GM12873 (cell line): ENCODE results near the gene NKG7.

ENCODE experiments used
- CTCF ChIP-seq: IDR thresholded peaks from 2 replicates; pipeline ENCODE4 v1.5.1; 2012; ENCODE audit warnings: low read depth, mild to moderate bottlenecking, moderate library complexity, low read length, control low read depth; ENCODE audit not compliant: insufficient read depth; ENCODE audit errors: missing control alignments

NKG7 gene, protein sequence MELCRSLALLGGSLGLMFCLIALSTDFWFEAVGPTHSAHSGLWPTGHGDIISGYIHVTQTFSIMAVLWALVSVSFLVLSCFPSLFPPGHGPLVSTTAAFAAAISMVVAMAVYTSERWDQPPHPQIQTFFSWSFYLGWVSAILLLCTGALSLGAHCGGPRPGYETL

DNA sequence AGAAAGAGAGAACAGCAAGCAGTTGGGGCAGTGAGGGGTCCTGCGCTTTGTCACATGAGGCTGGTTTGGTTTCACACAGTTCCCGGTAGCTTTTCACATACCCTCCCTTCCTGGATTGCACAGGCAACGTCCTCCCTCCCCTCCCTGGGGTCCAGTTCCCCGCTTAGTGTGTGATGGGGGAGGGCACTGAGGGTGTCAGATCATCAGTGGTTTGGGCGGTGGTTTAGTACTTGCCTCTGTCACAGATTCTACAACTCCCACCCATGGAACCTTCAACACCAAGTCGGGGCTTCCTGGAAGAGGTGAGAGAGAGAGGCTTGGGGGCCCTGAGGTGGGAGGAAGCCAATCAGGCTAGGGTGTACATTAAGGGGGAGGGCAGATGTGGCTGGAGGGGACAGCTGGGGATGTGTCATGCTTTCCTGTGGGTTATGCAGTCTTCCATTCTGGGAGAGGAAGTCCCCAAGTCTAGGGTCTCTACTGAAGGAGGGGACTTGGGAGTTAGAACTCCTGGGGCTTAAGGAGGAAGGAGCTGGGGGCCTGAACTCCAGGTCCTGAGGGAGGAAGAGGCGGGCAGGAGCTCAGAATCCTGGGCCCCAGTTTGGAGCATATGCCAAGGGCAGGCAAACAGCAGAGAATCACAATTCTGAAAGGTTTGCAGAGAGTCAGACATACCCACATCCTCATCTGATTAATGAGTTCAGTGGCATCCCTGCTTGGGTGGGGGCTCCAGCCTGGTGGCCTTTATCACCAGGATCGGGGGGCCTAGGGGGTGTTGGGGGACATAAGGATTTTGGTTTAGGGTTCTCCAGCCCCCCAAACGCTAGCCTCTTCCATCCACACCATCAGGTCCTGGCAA lies at the start of gene NKG7:
TSS of gene NKG7 (minus strand) at position 6 of the 856 bp plus-strand sequence. CDS start 119 bp downstream, outside the sequence.
- no peak for TF ChIP-seq CTCF

GRCh38 chr19:51422053-51422448 lies 49.6 kb upstream of the NKG7 start:
- TF ChIP-seq CTCF: peak; percentile 100

GRCh38 chr19:51421229-51422052 lies 49.0 kb upstream of the NKG7 start:
- no peak for TF ChIP-seq CTCF

DNA sequence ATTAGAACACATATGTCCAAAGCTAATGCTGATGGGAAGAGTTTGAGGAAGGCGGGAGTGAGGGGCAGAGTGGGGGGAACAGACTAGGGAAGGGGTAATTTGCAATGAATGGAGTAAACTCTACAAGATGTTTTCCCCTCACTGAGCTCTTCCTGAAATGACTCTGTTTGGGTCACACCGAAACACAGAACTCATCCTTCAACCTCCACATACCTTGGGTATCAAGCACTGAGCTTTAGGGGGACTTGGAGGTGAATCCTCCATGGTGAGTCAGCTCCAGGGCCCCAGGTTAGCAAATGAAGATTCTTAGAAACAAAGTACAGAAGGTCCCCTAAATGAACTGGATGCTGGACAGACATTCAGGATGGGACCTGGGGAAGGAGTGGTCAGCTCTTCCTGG lies 46.3 kb upstream of the NKG7 start:
- TF ChIP-seq CTCF: no peak

- TF ChIP-seq CTCF: no peak
Observed at GRCh38 chr19:51417810-51418157, 45.3 kb upstream of the NKG7 start.

DNA sequence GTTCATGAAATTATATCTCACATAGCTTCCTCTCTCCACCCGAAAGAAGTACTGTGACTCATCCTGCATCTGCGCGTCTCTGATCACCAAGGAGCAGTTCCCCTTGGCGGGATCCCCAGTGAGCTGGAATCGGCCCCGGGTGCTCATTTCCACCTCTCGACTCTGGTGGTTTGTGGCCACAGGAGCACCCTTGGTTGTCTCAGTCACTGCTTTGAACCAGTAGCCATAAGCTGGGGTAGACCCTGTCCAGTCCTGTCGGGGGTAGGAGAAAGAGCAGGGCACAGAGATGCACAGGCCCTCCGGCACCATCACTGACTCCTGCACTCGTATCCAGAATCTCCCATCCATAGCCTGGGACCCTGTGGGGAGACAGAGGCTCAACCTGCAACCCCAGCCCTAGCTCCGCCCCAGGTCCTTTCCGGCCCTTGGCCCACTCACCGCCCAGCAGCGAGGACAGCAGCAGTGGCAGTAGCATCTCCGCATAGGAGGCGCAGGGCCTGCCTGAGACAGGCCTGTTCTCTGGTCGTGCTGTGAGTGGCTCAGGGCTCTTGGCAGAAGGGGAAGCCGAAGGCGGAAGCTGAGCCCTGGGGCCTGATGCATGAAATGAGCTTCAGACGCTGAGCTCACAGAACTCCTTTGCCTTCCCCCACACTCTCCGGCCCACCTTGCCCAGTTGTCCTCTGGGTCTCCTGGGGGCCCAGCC lies 44.8 kb upstream of the NKG7 start, which contains the start of gene SIGLEC10:
TSS of gene SIGLEC10 (minus strand) at position 536 of the 703 bp plus-strand sequence. CDS start at position 475, 61 bp downstream.
- TF ChIP-seq CTCF: no peak
